GM21447 (cell line): Measurements from ENCODE around the gene HIVEP3.

Source experiments
- ATAC-seq: cut with Tn5 transposase; IDR thresholded peaks from one replicate; pipeline ENCODE4 v1.9.1; 2021; ENCODE audit not compliant: unreplicated experiment

The HIVEP3 gene

DNA sequence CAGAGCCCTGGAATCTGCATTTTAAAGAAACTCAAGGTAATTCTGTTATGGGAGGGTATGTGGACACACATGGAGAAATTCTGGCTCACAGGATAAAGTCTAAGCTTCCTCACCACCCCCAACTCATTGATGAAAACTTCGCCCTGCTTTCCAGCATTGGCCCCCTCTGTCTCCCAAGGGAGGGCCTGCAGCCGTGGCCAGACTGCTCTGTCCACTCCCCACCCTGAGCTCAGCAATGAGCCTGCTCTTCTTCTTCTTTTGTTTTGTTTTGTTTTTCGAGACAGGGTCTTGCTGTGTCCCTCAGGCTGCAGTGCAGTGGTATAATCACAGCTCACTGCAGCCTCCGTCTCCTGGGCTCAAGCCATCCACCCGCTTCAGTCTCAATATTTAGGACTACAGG, 297.5 kb downstream of the HIVEP3 start:
- no peak for ATAC-seq

DNA sequence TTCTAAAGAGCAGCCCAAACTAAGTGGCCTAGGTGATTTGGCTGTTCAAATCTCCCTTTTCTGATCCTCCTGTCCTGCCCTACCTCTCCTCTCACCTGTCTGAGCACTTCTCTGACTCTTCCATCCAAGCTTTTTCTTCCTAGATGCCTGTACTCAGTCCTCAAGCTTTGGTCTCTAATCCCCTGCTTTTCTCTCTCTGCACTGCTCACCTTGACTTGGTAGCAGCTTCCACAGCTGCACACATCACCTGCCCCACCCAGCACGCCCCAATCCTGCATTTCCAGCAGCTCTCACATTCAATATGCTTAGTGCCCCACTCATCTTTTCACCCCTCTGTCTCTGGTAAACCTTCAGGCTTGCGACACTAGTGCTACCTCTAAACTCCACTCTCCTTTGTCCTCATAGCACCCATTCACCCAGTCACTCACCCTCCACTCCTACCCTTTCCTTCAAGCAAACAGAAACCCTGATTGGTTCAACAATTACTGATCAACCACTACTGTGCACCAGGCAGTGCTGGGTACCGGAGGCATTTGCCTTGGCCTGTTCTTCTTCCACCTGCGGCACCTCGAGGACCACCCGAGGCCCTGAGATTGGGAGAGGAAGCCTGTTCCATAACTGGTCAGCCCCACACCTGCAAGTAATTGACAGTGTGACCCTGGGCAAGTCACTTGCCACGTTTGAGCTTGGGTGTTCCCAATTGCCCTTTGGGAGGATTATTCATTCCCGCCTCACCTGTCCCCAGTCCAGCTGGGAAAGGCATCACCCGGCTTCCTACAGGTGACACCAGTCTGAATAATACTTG, 298.2 kb downstream of the HIVEP3 start:
- no peak for ATAC-seq

DNA sequence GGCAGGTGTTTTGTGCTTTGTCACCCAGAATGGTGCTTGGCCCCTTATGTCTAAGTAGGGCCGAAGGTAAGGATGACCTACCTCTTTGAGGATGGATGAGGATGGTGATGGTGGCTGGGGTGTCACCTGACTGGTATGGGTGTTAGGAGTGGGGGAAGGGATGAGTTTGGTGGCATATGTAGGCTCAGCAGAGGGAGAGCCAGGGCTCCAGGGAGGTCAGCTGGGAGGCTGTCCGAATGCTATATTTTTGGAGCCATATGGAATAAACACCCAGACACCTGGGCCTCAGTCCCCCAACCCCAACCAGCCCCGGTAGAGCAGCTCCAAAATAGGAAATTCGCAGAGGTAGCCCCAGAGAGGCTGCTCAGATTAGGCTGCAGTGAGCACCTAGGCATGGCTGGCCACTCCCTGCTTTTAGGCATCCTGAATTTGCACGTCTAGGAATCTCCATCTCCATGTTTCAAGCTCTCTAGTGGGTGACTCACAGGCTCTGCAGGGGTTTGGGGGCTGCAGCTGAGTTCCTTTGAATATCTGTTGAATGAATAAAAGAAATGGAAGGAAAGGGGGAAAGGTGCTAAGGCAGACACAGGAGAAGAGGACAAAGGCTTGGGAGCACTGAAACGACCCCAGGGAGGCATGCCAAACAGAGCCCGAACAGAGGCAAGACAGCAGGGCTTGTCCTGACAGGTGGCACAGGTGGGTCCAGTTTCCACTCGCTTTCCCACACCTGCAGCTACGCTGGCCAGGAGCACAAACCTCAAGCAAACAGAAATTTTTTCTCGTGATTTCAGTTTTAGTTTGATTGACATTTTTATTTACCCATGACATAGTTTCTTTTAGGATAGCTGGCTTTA, 299.0 kb downstream of the HIVEP3 start:
- ATAC-seq: no peak

DNA sequence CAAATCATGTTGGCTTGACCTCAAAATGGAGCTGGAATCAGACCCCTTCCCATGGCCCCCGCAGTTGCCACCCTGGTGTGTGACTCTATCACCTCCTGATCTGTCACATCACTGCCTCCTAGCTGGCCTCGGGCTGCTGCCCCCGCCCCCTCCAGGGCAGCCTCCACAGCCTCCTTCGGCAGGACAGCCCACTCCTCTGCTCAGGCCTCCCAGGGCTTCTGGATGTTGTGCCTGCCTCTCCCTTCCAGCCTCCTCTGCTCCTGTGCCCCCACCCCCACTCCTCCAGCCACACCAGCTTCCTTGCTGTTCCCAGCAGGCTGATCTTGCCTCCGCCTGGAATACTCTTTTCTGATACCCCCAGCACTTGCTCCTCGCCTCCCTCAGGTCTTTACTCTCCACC, 299.9 kb downstream of the HIVEP3 start:
- ATAC-seq: no peak

DNA sequence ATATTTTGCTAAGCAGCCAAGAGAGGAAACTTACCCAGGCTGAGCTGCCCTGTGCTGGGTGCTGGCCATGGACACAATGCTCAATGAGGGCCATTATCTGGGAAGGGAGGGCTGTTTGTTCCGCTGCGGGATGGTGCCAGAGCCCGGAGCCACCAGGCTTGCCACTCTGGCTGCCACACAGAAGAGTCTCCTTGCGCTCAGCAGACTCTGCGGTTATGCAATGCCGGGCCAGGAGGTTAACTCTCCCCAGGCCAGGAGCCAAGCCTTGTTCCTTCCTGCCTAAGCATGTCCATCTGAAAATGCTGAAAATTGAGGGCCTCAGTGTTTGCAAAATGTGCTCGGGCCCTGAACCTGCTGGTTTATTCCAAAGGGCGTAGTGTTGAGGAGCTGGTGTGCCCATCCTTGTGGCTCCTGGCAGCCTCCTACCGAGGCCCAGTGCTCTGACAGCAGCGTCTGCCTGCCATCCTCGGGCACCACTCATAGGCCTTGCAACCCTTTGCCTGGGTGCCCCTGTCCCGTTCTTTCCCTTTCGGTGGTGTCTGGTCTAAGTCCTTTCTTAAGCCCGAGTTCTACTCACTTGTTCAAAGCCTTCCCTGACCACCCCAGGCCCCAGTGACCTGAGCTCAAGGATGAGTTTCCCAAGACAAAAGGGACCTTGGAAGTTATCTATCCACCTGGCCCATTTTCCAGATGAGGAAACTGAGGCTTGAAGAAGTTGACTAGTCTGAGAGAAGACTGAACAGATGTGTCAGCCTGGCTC, 300.5 kb downstream of the HIVEP3 start:
- no peak for ATAC-seq

DNA sequence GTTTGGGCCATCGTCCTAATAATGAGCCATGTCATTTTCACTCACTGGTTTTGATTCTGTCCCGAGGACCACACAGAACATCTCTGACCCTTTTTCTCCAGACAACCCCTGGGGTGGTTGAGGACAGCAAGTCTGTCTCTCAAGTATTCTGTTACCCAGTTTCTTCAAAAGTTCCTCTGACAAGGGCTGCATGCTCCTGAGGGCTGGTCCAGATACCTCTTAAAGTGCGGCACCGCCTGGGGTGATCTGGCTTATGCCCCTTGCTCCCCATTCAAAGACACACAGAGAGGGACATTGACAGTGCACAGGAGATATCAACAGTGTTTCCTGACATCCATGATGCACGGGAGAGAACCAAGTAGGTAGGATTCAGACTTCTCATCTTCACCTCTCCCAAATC, 301.4 kb downstream of the HIVEP3 start:
- ATAC-seq: no peak

DNA sequence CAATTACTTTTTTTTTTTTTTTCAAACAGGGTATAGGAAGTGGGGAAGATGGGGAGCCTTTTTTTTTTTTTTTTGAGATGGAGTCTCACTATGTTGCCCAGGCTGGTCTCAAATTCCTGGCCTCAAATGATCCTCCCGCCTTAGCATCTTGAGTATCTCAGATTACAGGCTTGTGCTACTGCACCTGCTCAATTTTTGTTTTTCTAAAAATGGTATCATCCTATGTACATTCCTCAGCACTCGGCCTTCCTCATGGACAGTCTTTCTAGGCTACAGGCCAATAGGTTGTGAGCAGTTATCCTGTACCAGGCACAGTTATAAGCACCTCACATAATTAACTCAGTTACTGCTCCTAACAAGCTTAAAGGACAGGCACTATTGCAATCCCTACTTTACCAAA, 302.2 kb downstream of the HIVEP3 start:
- ATAC-seq: no peak

DNA sequence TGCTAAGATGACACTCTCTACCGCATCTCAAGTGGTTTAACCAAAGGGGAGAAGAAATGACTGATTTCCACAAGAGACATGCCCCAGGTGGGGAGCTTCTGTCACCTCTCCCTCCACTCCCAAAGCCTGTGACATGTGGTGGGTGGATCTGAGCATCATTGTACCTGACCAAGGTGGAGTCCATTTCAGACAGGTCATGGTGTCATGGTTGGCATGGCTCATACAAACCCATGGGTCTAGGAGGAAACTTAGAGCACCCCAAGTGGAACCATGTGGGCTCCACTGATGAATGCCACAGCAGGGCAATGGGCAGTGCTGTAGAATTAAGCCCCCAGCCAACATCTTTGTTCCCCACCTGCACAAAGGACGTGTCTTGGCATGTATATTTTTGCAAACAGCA, 302.7 kb downstream of the HIVEP3 start:
- ATAC-seq: no peak

DNA sequence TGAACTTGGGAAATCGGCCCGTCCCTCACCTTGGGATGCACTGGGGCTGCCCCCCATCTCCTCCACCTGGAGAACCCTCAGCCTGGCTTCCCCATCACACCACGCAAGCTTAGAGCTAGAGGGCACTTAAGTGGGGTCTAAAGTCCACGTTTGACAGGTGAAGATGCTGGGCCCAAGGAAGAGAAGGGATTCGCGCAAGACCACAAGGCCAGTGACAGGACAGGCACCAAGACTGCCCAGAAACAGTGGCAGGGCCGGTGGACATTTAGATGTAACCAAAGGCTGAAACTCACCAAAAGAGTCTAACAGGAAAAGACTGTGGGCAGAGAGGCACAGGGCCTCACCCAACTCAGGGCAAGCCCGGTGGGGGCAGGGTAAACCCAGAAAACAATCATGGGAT, 303.4 kb downstream of the HIVEP3 start:
- ATAC-seq: no peak

DNA sequence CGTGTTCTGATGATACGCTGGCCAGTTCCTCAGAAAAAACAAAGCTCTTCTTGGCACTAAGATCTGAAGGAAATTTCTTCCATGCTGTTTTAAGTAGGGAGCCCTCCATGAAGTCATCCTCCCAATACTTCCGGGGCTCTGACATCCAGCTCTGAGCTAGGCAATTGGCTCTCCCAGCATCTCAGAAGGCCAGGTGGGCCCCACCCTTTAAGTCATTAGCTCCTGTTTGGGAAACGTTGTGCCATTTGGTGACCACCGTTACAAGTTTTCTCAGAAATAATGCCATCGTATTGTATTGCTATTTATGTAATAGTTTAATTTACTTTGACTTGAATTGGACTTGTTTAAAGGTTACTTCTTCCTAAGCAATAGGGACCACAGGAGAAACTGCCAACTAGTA, 303.9 kb downstream of the HIVEP3 start:
- ATAC-seq: no peak

DNA sequence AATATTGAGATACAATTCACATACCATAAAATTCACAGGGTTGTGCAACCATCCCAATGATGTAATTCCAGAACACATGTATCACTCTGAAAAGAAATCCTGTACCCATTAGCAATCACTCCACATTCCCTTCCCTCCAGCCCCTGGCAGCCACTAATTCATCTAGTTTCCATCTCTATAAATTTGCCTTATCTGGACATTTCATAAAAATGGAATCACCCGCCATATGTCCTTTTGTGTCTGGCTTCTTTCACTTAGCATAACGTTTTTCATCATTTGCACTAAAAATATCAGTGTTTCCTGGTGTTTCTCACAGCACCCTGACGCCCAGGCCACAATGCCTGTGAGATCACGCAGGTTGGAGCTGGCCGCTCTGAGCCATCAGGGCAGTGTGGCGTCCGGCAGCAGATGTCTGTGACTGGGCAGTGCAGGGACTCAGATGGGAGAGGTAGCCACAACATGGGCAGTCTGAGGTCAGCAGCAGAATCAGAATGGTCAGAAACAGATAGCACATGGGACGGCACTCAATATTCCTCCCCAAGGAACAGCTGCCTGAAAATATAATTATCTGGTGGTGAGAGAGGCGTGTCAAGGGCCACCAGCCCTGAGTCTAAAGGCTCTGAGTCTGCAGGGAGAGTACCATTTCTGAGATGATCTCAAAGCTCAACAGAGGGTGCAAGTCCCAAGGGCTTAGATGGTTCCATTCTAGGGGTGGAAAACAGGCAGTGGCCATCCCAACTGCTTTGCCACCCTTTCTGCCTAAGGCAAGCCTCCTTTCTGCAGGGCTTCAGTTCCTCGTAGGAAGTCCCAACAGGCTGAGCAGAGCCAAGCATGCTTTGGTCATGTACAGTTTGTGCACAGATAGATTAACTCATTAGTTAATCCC, 304.8 kb downstream of the HIVEP3 start:
- ATAC-seq: no peak

DNA sequence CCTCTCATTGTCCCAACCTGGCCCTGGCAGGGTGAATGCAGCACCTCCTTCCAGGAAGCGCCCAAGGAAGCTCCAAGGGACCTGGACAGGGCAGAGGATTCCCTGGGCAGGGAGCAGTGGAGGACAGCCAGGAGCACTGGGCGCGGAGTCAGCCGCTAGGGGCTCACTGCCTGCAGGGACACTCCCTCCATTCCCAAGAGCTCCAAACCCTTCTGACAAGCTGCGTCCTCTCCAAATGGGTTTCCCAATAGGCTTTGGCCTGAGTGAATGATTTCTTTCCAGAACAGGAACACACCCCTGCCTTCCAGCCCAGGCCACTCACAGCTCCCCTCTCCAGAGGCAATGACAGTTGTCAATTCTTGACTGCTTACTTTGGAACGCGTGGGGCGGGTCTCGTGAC, 305.8 kb downstream of the HIVEP3 start:
- no peak for ATAC-seq

DNA sequence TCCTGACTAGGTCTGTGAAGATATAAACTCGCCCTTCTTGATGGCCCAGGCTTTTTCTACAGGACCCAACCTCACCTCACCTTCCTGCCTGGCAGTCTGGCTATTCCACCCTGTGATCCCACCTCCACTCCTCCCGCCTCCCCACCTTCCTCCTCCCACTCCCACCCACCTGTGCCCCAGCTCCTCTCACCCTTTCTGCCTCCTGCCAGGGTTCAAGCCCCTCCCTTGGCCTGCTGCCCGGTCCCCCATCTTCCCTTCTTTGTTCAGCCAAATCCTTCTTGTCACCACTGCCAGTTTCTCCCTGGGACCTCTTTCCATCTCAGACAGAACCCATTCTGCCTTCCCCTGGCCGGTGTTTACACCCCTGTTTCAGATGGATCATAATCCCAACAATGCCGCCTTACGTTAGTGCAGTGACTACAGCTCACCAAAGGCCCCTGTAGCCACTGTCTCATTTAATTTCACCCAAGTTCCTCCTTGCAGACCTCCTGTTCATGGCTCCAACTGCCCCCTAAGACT, 306.7 kb downstream of the HIVEP3 start:
- no peak for ATAC-seq

DNA sequence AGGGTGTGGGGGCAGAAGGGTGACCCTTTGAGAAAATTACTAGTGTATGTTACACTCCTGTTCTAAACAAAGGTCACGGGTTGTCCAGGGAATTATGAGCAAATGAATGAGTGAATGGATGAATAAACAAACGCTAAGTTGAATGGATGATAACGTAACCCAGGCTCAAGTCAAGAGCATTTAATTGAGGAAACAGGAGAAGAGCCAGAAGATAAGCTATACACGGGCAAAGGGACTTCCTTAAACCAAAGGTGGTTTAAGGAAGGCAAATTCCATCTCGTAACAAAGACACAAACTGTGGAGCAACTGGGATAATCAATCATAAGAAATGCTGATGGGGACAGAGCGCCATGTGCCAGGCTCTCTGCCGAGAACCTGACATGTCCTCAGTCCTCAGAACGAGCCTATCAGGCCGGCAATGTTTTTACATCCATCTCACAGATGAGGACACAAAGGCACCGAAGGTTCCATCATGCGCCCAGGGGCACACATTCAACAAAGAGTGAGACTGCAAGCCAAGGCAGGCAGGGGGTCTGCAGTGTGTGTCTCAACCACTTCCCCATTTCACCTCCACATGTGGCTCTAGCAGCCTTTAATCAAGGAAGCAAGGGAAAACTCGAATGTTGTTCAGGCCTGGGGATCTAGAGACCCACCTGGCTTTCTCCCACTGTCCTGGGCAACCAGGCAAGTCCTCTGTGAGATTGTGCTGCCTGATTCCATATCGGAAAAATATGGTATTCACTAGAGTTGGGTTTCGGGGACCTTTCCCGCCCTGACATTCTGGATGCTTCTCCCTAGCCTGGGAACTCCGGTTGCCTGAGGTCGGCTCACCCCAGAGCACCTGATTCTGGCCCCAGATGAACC, 307.4 kb downstream of the HIVEP3 start:
- ATAC-seq: no peak

DNA sequence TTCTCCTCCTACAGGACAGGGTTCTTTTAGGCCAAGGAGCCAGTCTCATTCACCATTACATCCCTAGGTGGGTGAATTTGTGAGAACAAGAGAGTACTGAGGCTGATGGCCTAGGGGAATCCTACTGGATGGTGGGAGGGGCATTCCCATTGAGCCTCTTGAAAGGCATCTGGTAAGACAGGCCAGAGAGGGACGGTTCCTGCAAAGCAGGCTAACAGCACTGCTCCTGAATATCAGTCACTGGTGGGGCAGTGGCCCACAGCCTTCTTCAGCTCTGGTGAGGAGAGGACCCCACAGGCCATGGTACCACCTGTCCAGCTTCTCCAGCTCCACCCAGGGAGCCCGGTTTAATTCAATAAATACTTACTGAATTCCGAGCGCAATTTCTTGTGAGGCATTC, 308.4 kb downstream of the HIVEP3 start:
- ATAC-seq: no peak

DNA sequence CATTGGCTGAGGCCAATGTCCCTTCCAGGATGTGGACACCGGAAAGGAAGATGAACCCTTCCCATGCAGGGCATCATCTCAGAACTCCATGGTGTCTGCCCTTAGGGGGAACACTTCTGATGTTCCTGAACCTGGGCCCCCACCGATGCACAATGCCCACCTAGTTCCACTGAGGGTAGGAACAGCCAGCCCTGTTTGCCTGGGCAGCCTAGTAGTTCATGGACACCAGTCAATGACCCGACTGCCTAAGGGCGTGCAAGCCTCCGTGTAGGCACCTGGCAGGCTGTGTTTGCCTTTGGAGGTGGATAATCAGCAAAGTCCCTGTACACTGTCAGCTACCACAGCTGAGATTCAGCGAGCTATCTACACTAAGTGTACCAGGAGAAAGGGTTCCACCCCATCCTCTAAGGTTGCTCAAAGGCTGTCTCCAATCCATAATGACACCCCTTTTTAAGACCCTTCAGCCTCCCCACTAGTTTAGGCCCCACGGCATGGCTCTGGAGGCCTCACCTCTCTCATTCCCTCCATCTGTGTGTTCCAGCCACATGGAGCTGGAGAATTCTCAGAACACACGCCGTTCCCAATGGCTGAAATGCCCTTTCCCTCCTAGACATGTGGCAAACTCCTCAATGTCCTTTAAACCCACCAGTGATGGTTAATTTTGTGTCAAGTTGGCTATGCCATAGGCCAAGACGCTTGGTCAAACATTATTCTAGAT, 309.4 kb downstream of the HIVEP3 start:
- ATAC-seq: no peak

DNA sequence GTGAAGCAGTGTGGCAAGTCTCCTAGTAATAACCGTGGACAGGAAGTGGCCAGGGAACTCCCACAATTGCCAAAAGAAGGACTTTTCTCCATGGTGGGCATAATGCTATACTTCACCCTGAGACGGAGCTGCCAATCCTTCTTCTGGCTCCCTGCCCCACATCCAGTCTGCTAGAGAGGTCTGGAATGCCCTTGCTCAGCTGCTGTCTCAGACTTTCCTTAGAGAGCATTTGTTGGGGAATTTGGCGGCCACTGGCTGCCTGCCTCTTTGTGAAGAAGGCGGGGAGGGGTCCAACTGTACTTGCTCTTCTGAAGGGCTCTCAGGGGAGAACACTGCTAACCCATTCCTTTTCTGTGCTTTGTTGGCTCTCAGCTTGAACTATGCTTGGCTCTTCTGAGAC, 310.5 kb downstream of the HIVEP3 start:
- ATAC-seq: no peak

DNA sequence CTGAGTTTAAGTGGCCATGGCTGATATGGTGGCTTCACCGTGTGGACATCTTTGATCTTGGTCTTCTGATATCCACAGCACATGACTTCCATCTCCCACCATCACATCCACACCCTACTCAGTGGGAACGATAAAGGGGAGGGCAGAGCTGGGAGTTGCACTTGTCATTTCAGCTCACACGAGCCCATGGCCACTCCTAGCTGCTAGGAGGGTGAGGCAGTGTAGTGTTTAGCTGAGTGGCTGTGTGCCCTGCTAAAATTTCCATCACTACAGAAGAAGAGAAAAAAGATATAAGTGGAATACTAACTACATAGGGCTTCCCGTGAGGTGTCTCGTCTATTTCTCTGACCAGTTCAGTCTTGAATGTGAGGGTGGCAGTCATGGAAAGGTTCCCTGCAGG, 310.9 kb downstream of the HIVEP3 start:
- no peak for ATAC-seq

DNA sequence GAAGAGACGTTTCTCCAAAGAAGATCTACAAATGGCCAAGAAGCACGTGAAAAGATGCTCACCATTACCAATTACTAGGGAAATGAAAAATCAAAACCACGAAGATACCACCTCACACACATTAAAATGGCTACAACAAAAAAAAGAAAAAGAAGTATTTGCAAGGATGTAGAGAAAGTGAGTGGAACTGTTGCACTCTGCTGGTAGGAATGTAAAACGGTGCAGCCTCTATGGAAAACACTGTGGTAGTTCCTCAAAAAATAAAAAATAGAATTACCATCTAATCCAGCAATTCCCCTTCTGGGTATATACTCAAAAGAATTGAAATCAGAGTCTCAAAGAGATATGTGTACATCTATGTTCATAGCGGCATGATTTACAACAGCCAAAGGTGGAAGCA, 318.8 kb downstream of the HIVEP3 start:
- ATAC-seq: no peak
